K562 (cell line): ENCODE measurements around the gene AP2S1. TPM values are rescaled to one million over a fixed set of nuclear protein-coding genes. Genes with fewer than 3 reads are reported as not detected.

Experiments used
- ATAC-seq: fragments of 200-7000 bp; cut with Tn5 transposase; 3 replicates; pipeline ENCODE4 v1.9.1; 2020; ENCODE audit warnings: moderate library complexity
- BruUV-seq: library from RNA; stranded (reverse); fragments of 400-500 nt; replicated peaks from 2 replicates; lab custom pipeline; 2021; lab: Mats Ljungman, UMichigan
- CTCF ChIA-PET: fragments of 300-600 bp; formaldehyde crosslinking; extraction: SDS; loops from one replicate; lab custom pipeline; 2021; ENCODE audit warnings: low intra/inter-chr PET ratio; lab: Yijun Ruan, JAX
- POLR2A ChIA-PET: fragments of 300-600, 350-650 bp; sonication (Branson Sonifier 250); formaldehyde crosslinking; extraction: SDS; loops from one replicate; lab custom pipeline; 2021; ENCODE audit warnings: antibody characterized with exemption, inconsistent platforms; lab: Yijun Ruan, JAX
- DNase-seq, 4 experiments: peaks; one replicate each; pipeline versions ENCODE4 v3.0.0 to v3.0.0-alpha.2; 2011 to 2018; ENCODE audit warnings: low spot score in 3 of 4, mixed read lengths in 3 of 4; ENCODE audit errors: extremely low read depth in 1 of 4
- FAIRE-seq: peaks from 2 replicates; lab custom pipeline; 2011; peaks lifted over from hg19 to GRCh38; lab: Jason Lieb, UNC
- H2AFZ ChIP-seq: 2 replicates; pipeline ENCODE4 v1.6.0; 2011; ENCODE audit warnings: low read depth, low read length, control low read depth, inconsistent platforms
- H3K27ac ChIP-seq: fragments of 200-600 bp; 3 replicates; pipeline ENCODE4 v1.8.0; 2011; ENCODE audit warnings: low read depth, mild to moderate bottlenecking, control low read depth, inconsistent platforms, low read length, moderate library complexity, mixed read lengths; ENCODE audit errors: extremely low read depth
- H3K27me3 ChIP-seq, 2 experiments: fragments of 300-600 bp in 1 of 2; 2 replicates in 1 of 2; 3 replicates in 1 of 2; pipeline versions ENCODE4 v1.6.0 to v1.8.0; 2011; ENCODE audit warnings: inconsistent platforms in 2 of 2, low read length in 2 of 2, mild to moderate bottlenecking in 1 of 2, mixed read lengths in 1 of 2, moderate library complexity in 1 of 2; ENCODE audit not compliant: control insufficient read depth in 2 of 2, insufficient read depth in 2 of 2
- H3K36me3 ChIP-seq: fragments of 300-600 bp; 3 replicates; pipeline ENCODE4 v1.8.0; 2011; ENCODE audit warnings: mild to moderate bottlenecking, low read length, inconsistent platforms; ENCODE audit not compliant: control insufficient read depth, insufficient read depth
- H3K4me1 ChIP-seq, 2 experiments: fragments of 200-600 bp in 1 of 2; replicated peaks in 1 of 2; 2 replicates in 1 of 2; 3 replicates in 1 of 2; pipeline versions ENCODE4 v1.5.1 to v1.8.0; 2011; ENCODE audit warnings: inconsistent platforms in 2 of 2, low read length in 2 of 2, mild to moderate bottlenecking in 1 of 2, mixed read lengths in 1 of 2, moderate library complexity in 1 of 2; ENCODE audit not compliant: control insufficient read depth in 2 of 2, insufficient read depth in 2 of 2
- H3K4me2 ChIP-seq: 2 replicates; pipeline ENCODE4 v1.6.1; 2011; ENCODE audit warnings: low read length, control low read depth, inconsistent platforms, mixed read lengths; ENCODE audit not compliant: insufficient read depth
- H3K4me3 ChIP-seq: fragments of 200-600 bp; sonication (generic), shearing (Covaris generic); 2 replicates; pipeline ENCODE4 v1.5.1; 2016; ENCODE audit warnings: control low read depth, inconsistent platforms
- H3K79me2 ChIP-seq: fragments of 200-600 bp; 3 replicates; pipeline ENCODE4 v1.8.0; 2011; ENCODE audit warnings: low read length, inconsistent platforms; ENCODE audit not compliant: control insufficient read depth, insufficient read depth
- H3K9ac ChIP-seq, 2 experiments: 2 replicates each; pipeline versions ENCODE4 v1.6.0 to v1.6.1; 2011; ENCODE audit warnings: low read depth in 2 of 2, low read length in 2 of 2, control low read depth in 1 of 2, inconsistent platforms in 1 of 2, mild to moderate bottlenecking in 1 of 2, mixed read lengths in 1 of 2; ENCODE audit not compliant: insufficient read depth in 1 of 2
- H3K9me1 ChIP-seq: one replicate; pipeline ENCODE4 v1.6.0; 2011; ENCODE audit warnings: inconsistent platforms, mild to moderate bottlenecking, low read length, moderate library complexity; ENCODE audit not compliant: control insufficient read depth, insufficient read depth
- H3K9me3 ChIP-seq: replicated peaks from 2 replicates; pipeline ENCODE4 v1.5.1; 2011; ENCODE audit warnings: low read depth, low read length, inconsistent platforms; ENCODE audit not compliant: control insufficient read depth, insufficient read depth
- H4K20me1 ChIP-seq: replicated peaks from 2 replicates; pipeline ENCODE4 v1.6.1; 2011; ENCODE audit warnings: low read length, inconsistent platforms, mixed read lengths; ENCODE audit not compliant: control insufficient read depth, insufficient read depth
- BCOR ChIP-seq: fragments of 450-650 bp; IDR thresholded peaks from 2 replicates; pipeline ENCODE4 v1.6.1; 2016
- CHD4 ChIP-seq: fragments of 200-600 bp; sonication (generic); IDR thresholded peaks from 3 replicates; pipeline ENCODE4 v1.6.1; 2012; ENCODE audit warnings: low read depth, mild to moderate bottlenecking, mixed read lengths, low read length, inconsistent platforms; ENCODE audit not compliant: insufficient read depth, insufficient replicate concordance, poor library complexity, severe bottlenecking
- HMG20A ChIP-seq: fragments of 450-650 bp; formaldehyde crosslinking; conservative IDR thresholded peaks from 2 replicates; pipeline ENCODE4 v1.4.0; 2020; ENCODE audit warnings: mild to moderate bottlenecking, mixed read lengths
- KDM1A ChIP-seq, 2 experiments: fragments of 450-650 bp; IDR thresholded peaks; 2 replicates each; pipeline ENCODE4 v1.6.1; 2016; ENCODE audit warnings: mild to moderate bottlenecking in 2 of 2
- WGBS: fragments of 100-300 bp; shearing (Covaris generic); methylation state at CpG from one replicate; pipeline ENCODE4 v1.1.6; 2016; ENCODE audit warnings: low coverage, mixed read lengths; ENCODE audit not compliant: insufficient coverage; ENCODE audit errors: missing lambda C conversion rate; 5-methylcytosine and 5-hydroxymethylcytosine counted together
- in situ Hi-C: fragments of 300-500 bp; cut with MboI; formaldehyde crosslinking; loops from 4 replicates; pipeline ENCODE4 v1.15.0; 2018; ENCODE audit warnings: inconsistent platforms, mixed read lengths
- intact Hi-C: fragments of 100-400 bp; cut with micrococcal nuclease; formaldehyde crosslinking; loops from 2 replicates; pipeline ENCODE4 v1.14.2; 2022
- polyA plus RNA-seq, 8 experiments: library from polyadenylated mRNA; depleted of rRNA in 4 of 8; stranded (reverse) in 5 of 8; unstranded in 3 of 8; fragments of >200 nt; fragmentation: Nextera tagmentation in 2 of 8; fragmentation: Illumina TruSeq in 1 of 8; extraction: Ambion mirVana in 2 of 8; extraction: Trizol in 1 of 8; gene quantifications; 2 replicates each; pipeline versions ENCODE4 v1.2.1 to v1.2.3, GENCODE V29; 2011 to 2014; ENCODE audit warnings: inconsistent platforms in 1 of 8, missing spikeins in 1 of 8
- total RNA-seq, 7 experiments: library from RNA; depleted of rRNA in 6 of 7; stranded (reverse); fragments of >200 nt in 6 of 7; fragmentation: Illumina TruSeq in 2 of 7; extraction: Trizol in 2 of 7; gene quantifications; 2 replicates each; pipeline versions ENCODE4 v1.2.1 to v1.2.3, GENCODE V29; 2011 to 2021; ENCODE audit warnings: low replicate concordance in 1 of 7

Gene AP2S1
- total and polyA plus RNA-seq, 9 of the 15 experiments (the other 6 are each of a cell fraction or from before 2014, with no cell fraction given) = 32.4 to 294 (median 136) TPM

- no peak for FAIRE-seq
- Histone ChIP-seq H4K20me1 (no peaks in the 10 kb centered on the region), H3K4me2 (no peak overlapping the region), H3K36me3 (no peaks in the 10 kb centered on the region), H3K4me1 (peaks cover 8 to 30% of the 10 kb centered on the region in 2 experiments; a peak in 4 of 5 replicates), H3K9me1 (no peaks in the 10 kb centered on the region), H2AFZ (no peak overlapping the region), H3K9me3 (no peaks in the 10 kb centered on the region), H3K27me3 (no peaks in the 10 kb centered on the region), H3K79me2 (no peaks in the 10 kb centered on the region), H3K27ac (no peak overlapping the region), H3K4me3 (no peak overlapping the region), H3K9ac (peak overlapping the region in 1 of 2 experiments; percentile 72; a peak in 1 of 4 replicates)
- in situ Hi-C loops = no loop called here
- ChIA-PET POLR2A (interaction anchor here (1.1 to 1.3 kb wide), 2 partner anchors 18 to 29 kb away, joined by 3 read pairs; no protein-coding TSS in a partner anchor), CTCF (no interaction called here)
- no TSS peak for BruUV-seq
- no peak for ATAC-seq
- no peak for DNase-seq
- intact Hi-C loops = no loop called here
- 79% methylated on average over 7 of the region's 7 CpGs for WGBS
- TF ChIP-seq BCOR = no peak
- peak in 1 of 2 experiments; percentile 40; a peak in 1 of 4 replicates for TF ChIP-seq KDM1A (IDR thresholded peaks at IDR 0.05)
- no peak for TF ChIP-seq CHD4
- TF ChIP-seq HMG20A (CRISPR knock-in tag) = no peak
Measured at GRCh38 chr19:46813839-46814358, 36.7 kb downstream of the AP2S1 start.
